ENCODE results near the gene SNX7. TPM values are rescaled to one million over a fixed set of nuclear protein-coding genes. Genes with fewer than 3 reads are reported as not detected.

SNX7 gene
- total RNA-seq, 1 experiment from 2014 or later, result 18.8 TPM

GRCh38 chr1:98693385-98693784 lies 31.9 kb downstream of the SNX7 start:
- intact Hi-C loops (cut with micrococcal nuclease), result no loop called here
- DNase-seq (ENCODE audit: low read depth, low spot score), result no peak
- RAD21 ChIA-PET (ENCODE audit: low non-redundant PET in 1 of 2, low total read pairs in 2 of 2, uncharacterized antibody in 2 of 2, unreplicated experiment in 2 of 2), result no interaction called here

More at GRCh38 chr1:98693385-98693784, 31.9 kb downstream of the SNX7 start:
- H2AFZ ChIP-seq (ENCODE audit: low read depth, low read length, poor library complexity, severe bottlenecking), result no peak overlapping the region
- H3K9me2 ChIP-seq (ENCODE audit: insufficient read depth), result no peaks in the 10 kb centered on the region
- ChIA-PET POLR2A (no interaction called here), CTCF (no interaction called here)
- no peaks in the 10 kb centered on the region for H3K27me3 ChIP-seq (ENCODE audit: insufficient read depth, low read length)
- no peak overlapping the region for H3K27ac ChIP-seq (ENCODE audit: low read depth, low read length)
- no peak for ATAC-seq
- H3K4me1 ChIP-seq (ENCODE audit: control insufficient read depth in 1 of 2, insufficient read depth in 2 of 2, low read length in 2 of 2), result no peaks in the 10 kb centered on the region
- no peak overlapping the region for H3K9ac ChIP-seq (ENCODE audit: low read length)
- H3K9me3 ChIP-seq (ENCODE audit: control insufficient read depth in 1 of 2, insufficient read depth in 1 of 2, low read depth in 1 of 2, low read length in 2 of 2), result no peaks in the 10 kb centered on the region
- H3K4me3 ChIP-seq (replicated peaks in 1 of 2; ENCODE audit: low read depth in 1 of 2, low read length in 2 of 2), result no peak overlapping the region
- H3K36me3 ChIP-seq (ENCODE audit: control insufficient read depth in 1 of 2, insufficient read depth in 2 of 2, low read length in 2 of 2), result no peaks in the 10 kb centered on the region
- no peak overlapping the region for H3K4me2 ChIP-seq (ENCODE audit: low read length)
- TF ChIP-seq EZH2 (IDR thresholded peaks at IDR 0.05) (no peak), YY1 (IDR thresholded peaks at IDR 0.05; ENCODE audit: extremely low read depth, insufficient replicate concordance, low read depth, low read length) (no peak), ZBTB33 (IDR thresholded peaks at IDR 0.05; ENCODE audit: extremely low read depth, insufficient replicate concordance, low read length) (no peak), EGR1 (IDR thresholded peaks at IDR 0.05; ENCODE audit: low read depth) (no peak), CBX3 (IDR thresholded peaks at IDR 0.05; ENCODE audit: low read depth) (no peak), CTCF (IDR thresholded peaks at IDR 0.05 in 2 of 3, conservative IDR thresholded peaks at IDR 0.05 in 1 of 3; ENCODE audit: borderline replicate concordance in 1 of 3, insufficient read depth in 1 of 3, low read depth in 2 of 3, low read length in 2 of 3) (no peak), POLR2AphosphoS5 (IDR thresholded peaks at IDR 0.05; ENCODE audit: low read depth, low read length) (no peak), ZFX (IDR thresholded peaks at IDR 0.05) (no peak), RAD21 (IDR thresholded peaks at IDR 0.05; ENCODE audit: low read depth) (no peak)
- no peaks in the 10 kb centered on the region for H4K20me1 ChIP-seq (ENCODE audit: insufficient read depth)
- no TSS peak for BruUV-seq (replicated peaks)
- H3K79me2 ChIP-seq (ENCODE audit: insufficient read depth, low read length), result no peaks in the 10 kb centered on the region

Measured in HCT116 (cell line).